Measurements from ENCODE around the gene USP13. TPM values are rescaled to one million over a fixed set of nuclear protein-coding genes. Genes with fewer than 3 reads are reported as not detected.

USP13 gene
- total RNA-seq, 1 experiment from 2014 or later, result 22.7 TPM

DNA sequence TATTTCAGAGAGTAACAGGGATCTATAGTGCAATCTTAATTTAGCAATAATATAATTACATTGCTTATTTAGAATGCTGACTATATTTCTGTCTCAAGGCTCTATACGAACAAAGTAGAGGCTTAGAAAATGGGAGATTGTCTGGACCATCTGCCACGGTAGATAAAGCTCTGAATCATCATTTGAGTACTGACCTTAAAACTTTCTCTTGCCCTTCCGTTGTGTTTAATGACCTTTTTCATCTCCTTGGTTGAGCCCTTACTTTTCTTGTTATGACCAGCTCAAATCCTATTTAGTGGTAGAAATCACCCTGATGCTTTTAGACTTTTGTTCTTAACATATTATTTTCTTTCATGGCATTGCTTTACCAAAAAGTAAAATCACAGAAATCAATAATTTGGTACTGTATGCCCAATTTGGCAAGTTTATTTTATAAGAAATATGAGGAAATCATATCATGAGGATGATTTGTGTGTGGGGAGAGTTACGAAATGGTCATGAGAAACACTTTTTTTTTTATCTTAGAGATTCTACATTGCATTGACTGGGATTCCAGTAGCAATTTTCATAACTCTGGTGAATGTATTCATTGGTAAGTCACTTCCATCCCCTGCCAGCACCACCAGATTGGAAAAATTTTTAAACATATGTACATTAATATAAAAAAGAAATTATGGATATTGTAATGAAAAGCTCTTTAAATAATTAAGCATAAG, 37.2 kb upstream of the USP13 start:
- RAD21 ChIA-PET (ENCODE audit: low non-redundant PET in 1 of 2, low total read pairs in 2 of 2, uncharacterized antibody in 2 of 2, unreplicated experiment in 2 of 2), result no interaction called here
- POLR2A ChIA-PET, result no interaction called here
- no peaks in the 10 kb centered on the region for H3K9me3 ChIP-seq (ENCODE audit: control insufficient read depth in 1 of 2, insufficient read depth in 1 of 2, low read depth in 1 of 2, low read length in 2 of 2)

More for the DNA sequence above, 37.2 kb upstream of the USP13 start:
- H2AFZ ChIP-seq (ENCODE audit: low read depth, low read length, poor library complexity, severe bottlenecking), result no peak overlapping the region
- peaks cover 19% of the 10 kb centered on the region for H3K79me2 ChIP-seq (ENCODE audit: insufficient read depth, low read length)
- no peak overlapping the region for H3K4me3 ChIP-seq (replicated peaks in 1 of 2; ENCODE audit: low read depth in 1 of 2, low read length in 2 of 2)
- ATAC-seq, result no peak
- no peaks in the 10 kb centered on the region for H3K9me2 ChIP-seq (ENCODE audit: insufficient read depth)
- H3K4me1 ChIP-seq (ENCODE audit: control insufficient read depth in 1 of 2, insufficient read depth in 2 of 2, low read length in 2 of 2), result no peaks in the 10 kb centered on the region
- H3K27me3 ChIP-seq (ENCODE audit: insufficient read depth, low read length), result no peaks in the 10 kb centered on the region
- CTCF ChIA-PET, result interaction anchor here (1.4 kb wide), 1 partner anchor 34 kb away, joined by 4 read pairs; no protein-coding TSS in a partner anchor
- DNase-seq (ENCODE audit: low read depth, low spot score), result no peak
- no peaks in the 10 kb centered on the region for H4K20me1 ChIP-seq (ENCODE audit: insufficient read depth)
- H3K9ac ChIP-seq (ENCODE audit: low read length), result no peak overlapping the region
- no peak overlapping the region for H3K4me2 ChIP-seq (ENCODE audit: low read length)
- no TSS peak for BruUV-seq (replicated peaks)
- H3K36me3 ChIP-seq (ENCODE audit: control insufficient read depth in 1 of 2, insufficient read depth in 2 of 2, low read length in 2 of 2), result peaks cover 11% of the 10 kb centered on the region in 2 experiments; a peak in 2 of 4 replicates
- TF ChIP-seq, protein P1, sequence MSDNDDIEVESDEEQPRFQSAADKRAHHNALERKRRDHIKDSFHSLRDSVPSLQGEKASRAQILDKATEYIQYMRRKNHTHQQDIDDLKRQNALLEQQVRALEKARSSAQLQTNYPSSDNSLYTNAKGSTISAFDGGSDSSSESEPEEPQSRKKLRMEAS (IDR thresholded peaks at IDR 0.05), result no peak
- TF ChIP-seq CBX3 (IDR thresholded peaks at IDR 0.05; ENCODE audit: low read depth) (no peak), FOSL1 (IDR thresholded peaks at IDR 0.05; ENCODE audit: low read depth) (no peak), POLR2A (IDR thresholded peaks at IDR 0.05; ENCODE audit: borderline replicate concordance, extremely low read depth, insufficient read depth, insufficient read length) (no peak), SP1 (IDR thresholded peaks at IDR 0.05; ENCODE audit: low read depth) (no peak), EGR1 (IDR thresholded peaks at IDR 0.05; ENCODE audit: low read depth) (no peak), ZBTB33 (IDR thresholded peaks at IDR 0.05; ENCODE audit: extremely low read depth, insufficient replicate concordance, low read length) (no peak), SIN3A (IDR thresholded peaks at IDR 0.05; ENCODE audit: low read depth) (no peak)
- TF ChIP-seq, protein P2, sequence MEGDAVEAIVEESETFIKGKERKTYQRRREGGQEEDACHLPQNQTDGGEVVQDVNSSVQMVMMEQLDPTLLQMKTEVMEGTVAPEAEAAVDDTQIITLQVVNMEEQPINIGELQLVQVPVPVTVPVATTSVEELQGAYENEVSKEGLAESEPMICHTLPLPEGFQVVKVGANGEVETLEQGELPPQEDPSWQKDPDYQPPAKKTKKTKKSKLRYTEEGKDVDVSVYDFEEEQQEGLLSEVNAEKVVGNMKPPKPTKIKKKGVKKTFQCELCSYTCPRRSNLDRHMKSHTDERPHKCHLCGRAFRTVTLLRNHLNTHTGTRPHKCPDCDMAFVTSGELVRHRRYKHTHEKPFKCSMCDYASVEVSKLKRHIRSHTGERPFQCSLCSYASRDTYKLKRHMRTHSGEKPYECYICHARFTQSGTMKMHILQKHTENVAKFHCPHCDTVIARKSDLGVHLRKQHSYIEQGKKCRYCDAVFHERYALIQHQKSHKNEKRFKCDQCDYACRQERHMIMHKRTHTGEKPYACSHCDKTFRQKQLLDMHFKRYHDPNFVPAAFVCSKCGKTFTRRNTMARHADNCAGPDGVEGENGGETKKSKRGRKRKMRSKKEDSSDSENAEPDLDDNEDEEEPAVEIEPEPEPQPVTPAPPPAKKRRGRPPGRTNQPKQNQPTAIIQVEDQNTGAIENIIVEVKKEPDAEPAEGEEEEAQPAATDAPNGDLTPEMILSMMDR (IDR thresholded peaks at IDR 0.05 in 2 of 3, conservative IDR thresholded peaks at IDR 0.05 in 1 of 3; ENCODE audit: borderline replicate concordance in 1 of 3, insufficient read depth in 1 of 3, low read depth in 2 of 3, low read length in 2 of 3), result no peak
- TF ChIP-seq, protein P3, sequence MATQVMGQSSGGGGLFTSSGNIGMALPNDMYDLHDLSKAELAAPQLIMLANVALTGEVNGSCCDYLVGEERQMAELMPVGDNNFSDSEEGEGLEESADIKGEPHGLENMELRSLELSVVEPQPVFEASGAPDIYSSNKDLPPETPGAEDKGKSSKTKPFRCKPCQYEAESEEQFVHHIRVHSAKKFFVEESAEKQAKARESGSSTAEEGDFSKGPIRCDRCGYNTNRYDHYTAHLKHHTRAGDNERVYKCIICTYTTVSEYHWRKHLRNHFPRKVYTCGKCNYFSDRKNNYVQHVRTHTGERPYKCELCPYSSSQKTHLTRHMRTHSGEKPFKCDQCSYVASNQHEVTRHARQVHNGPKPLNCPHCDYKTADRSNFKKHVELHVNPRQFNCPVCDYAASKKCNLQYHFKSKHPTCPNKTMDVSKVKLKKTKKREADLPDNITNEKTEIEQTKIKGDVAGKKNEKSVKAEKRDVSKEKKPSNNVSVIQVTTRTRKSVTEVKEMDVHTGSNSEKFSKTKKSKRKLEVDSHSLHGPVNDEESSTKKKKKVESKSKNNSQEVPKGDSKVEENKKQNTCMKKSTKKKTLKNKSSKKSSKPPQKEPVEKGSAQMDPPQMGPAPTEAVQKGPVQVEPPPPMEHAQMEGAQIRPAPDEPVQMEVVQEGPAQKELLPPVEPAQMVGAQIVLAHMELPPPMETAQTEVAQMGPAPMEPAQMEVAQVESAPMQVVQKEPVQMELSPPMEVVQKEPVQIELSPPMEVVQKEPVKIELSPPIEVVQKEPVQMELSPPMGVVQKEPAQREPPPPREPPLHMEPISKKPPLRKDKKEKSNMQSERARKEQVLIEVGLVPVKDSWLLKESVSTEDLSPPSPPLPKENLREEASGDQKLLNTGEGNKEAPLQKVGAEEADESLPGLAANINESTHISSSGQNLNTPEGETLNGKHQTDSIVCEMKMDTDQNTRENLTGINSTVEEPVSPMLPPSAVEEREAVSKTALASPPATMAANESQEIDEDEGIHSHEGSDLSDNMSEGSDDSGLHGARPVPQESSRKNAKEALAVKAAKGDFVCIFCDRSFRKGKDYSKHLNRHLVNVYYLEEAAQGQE (IDR thresholded peaks at IDR 0.05; ENCODE audit: low read depth), result no peak
- intact Hi-C loops (cut with micrococcal nuclease), result no loop called here
- no peak overlapping the region for H3K27ac ChIP-seq (ENCODE audit: low read depth, low read length)

Data from HCT116 (cell line).